ENCODE results near the gene PSMD1. TPM values are rescaled to one million over a fixed set of nuclear protein-coding genes. Genes with fewer than 3 reads are reported as not detected.

PSMD1 gene
- total and polyA plus RNA-seq, 2 experiments from 2014 or later = 148 to 177 TPM

DNA sequence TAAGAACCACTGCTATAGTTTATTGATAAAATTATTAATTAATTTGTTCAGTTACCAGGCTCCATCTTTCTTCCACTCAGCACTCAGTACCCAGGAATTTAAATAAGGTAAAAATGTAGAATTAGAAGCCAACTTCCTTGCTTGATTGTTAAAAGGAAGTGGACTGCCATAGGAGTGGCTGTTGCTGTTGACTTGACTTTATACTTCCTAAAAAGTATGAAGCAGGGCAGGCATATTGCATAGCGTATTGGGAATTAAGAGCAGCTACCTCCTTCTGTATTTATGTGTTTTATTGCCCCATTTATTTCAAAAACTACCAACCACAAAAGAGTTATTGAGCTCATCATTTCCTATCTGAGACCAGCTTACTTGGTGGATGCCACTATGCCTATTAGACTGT is 27.9 kb downstream of the PSMD1 start (continued):
- TF ChIP-seq CTCF (conservative IDR thresholded peaks at IDR 0.05; ENCODE audit: low read depth in 2 of 2) (no peak), ZNF462 (CRISPR knock-in tag; IDR thresholded peaks at IDR 0.05) (no peak), CREB1 (CRISPR knock-in tag; IDR thresholded peaks at IDR 0.05; ENCODE audit: low read depth) (no peak), NANOG (IDR thresholded peaks at IDR 0.05; ENCODE audit: borderline replicate concordance) (no peak)

DNA sequence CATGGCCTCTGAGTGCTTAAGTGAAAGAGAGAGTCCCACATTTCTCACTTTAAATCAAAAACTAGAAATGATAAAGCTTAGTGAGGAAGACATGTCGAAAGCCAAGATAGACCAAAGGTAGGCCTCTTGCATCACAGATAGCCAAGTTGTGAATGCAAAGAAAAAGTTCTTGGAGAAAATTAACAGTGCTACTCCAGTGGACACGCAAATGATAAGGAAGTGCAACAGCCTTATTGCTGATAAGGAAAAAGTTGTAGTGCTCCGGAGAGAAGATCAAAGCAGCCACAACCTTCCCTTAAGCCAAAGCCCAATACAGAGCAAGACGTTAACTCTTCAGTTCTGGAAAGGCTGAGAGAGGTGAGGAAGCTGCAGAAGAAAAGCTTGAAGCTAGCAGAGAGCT is 32.1 kb downstream of the PSMD1 start:
- Mint-ChIP-seq H3K36me3 (ENCODE audit: low read depth) (peaks cover 81% of the 10 kb centered on the region), H3K27me3 (ENCODE audit: insufficient read depth, low read depth, poor library complexity) (no peaks in the 10 kb centered on the region), H3K4me3 (no peak overlapping the region), H3K9me3 (no peaks in the 10 kb centered on the region; the same call in 2 of the 3 replicates), H3K4me1 (no peaks in the 10 kb centered on the region), H3K27ac (no peak overlapping the region)
- no peaks in the 10 kb centered on the region for H3K27me3 ChIP-seq (ENCODE audit: insufficient read depth)
- no peaks in the 10 kb centered on the region for H3F3A ChIP-seq (replicated peaks; ENCODE audit: low read depth)
- no peak for DNase-seq (ENCODE audit: low spot score)
- no peak overlapping the region for H3K4me3 ChIP-seq
- no peak overlapping the region for H3K27ac ChIP-seq (ENCODE audit: low read depth)
- no peak for ATAC-seq
- H3K9me2 ChIP-seq (ENCODE audit: insufficient read depth) = no peaks in the 10 kb centered on the region
- H3K79me2 ChIP-seq (replicated peaks; ENCODE audit: insufficient read depth) = peaks cover 7% of the 10 kb centered on the region; the same call in 1 of the 2 replicates
- H3K4me1 ChIP-seq (ENCODE audit: insufficient read depth) = no peaks in the 10 kb centered on the region
- H4K20me1 ChIP-seq (replicated peaks; ENCODE audit: insufficient read depth) = peaks cover 15% of the 10 kb centered on the region
- peaks cover 42% of the 10 kb centered on the region for H3K36me3 ChIP-seq (ENCODE audit: insufficient read depth)
- no peak overlapping the region for H3K4me2 ChIP-seq
- no peak overlapping the region for H2AFZ ChIP-seq
- TF ChIP-seq CREB1 (CRISPR knock-in tag; IDR thresholded peaks at IDR 0.05; ENCODE audit: low read depth) (no peak), EZH2 (IDR thresholded peaks at IDR 0.05; ENCODE audit: low read depth, unreplicated experiment) (no peak), POLR2AphosphoS5 (IDR thresholded peaks at IDR 0.05; ENCODE audit: low read depth) (no peak), STAT1 (IDR thresholded peaks at IDR 0.05; ENCODE audit: unreplicated experiment) (no peak), ZNF114 (CRISPR knock-in tag; IDR thresholded peaks at IDR 0.05) (no peak), EZH2phosphoT487 (IDR thresholded peaks at IDR 0.05; ENCODE audit: unreplicated experiment) (no peak), REST (IDR thresholded peaks at IDR 0.05; ENCODE audit: unreplicated experiment) (no peak), JUNB (IDR thresholded peaks at IDR 0.05; ENCODE audit: unreplicated experiment) (no peak)
- TF ChIP-seq, protein P1, sequence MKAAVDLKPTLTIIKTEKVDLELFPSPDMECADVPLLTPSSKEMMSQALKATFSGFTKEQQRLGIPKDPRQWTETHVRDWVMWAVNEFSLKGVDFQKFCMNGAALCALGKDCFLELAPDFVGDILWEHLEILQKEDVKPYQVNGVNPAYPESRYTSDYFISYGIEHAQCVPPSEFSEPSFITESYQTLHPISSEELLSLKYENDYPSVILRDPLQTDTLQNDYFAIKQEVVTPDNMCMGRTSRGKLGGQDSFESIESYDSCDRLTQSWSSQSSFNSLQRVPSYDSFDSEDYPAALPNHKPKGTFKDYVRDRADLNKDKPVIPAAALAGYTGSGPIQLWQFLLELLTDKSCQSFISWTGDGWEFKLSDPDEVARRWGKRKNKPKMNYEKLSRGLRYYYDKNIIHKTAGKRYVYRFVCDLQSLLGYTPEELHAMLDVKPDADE (IDR thresholded peaks at IDR 0.05) = no peak

Data from GM23338 (cell line).